HG02840 (cell line): ENCODE data around the gene EGFLAM.

Experiments used
- ATAC-seq: cut with Tn5 transposase; IDR thresholded peaks from one replicate; pipeline ENCODE4 v1.9.1; 2021; ENCODE audit warnings: mild to moderate bottlenecking, moderate library complexity, moderate number of reproducible peaks; ENCODE audit not compliant: unreplicated experiment, low FRiP score

The EGFLAM gene

DNA sequence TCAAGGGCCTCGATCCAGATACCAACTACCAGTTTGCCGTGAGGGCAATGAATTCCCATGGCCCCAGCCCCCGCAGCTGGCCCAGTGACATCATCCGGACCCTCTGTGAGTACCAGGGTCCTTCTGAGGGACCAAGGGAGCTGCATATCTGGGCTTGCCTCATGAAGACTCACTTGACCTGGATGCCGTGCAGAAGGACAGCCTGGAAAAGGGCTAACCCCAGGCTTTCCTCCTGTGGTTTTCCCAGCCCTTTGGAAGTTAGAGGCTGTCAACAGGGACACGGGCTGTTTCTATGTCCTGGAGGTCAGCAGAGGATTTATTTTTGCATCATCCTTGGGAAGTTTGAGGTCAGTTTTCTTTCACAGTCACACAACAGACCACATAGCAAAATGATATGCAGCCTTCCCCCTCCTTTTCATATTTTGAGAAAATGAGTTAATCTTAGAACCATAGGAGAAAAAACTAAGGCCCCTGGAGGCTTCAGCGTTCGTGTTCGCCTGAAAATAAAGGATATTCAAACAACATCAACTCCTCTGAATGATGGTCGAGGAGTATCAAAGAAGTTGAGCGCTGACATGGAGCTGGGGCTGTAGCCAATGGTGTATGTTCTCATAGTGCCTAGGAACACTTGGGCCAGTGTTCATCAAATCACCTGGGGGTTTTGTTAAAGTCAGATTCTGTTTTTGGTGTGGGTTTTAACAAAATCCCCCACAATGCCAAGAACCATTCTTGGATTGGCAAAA lies 112.2 kb downstream of the EGFLAM start:
- ATAC-seq, result no peak

DNA sequence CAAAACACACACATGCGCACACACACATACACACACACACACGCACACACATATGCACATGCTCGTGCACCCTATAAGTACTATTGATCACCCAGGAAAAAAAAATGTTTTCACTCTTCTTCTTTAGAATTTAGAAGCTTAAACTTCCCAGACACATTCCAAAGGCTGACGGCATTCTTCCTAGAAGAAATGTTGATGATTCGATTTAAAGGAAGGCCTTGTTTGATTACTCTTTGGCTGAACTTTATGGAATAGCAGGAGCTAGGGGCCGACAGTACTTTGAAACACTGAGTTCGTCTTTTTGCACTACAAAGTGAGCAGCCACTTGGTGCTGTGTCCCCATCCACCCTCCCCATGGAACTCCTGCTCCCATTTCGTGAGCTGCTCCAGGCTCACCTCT lies 113.2 kb downstream of the EGFLAM start:
- no peak for ATAC-seq

DNA sequence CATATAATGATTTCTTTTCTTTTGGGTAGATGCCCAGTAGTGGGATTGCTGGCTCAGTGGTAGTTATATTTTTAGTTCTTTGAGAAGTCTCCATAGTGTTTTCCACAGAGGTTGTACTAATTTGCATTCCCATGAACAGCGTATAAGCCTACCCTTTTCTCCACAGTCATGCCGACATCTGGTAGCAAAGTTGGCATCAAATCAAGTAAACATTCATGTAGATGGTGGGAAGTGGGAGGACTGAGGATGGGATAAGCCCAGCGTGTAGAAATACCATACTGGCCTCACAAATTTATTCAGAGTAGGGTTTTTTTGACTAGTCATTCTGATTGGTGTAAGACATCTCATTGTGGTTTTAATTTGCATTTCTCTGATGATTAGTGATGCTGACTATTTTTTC lies 115.4 kb downstream of the EGFLAM start:
- no peak for ATAC-seq

DNA sequence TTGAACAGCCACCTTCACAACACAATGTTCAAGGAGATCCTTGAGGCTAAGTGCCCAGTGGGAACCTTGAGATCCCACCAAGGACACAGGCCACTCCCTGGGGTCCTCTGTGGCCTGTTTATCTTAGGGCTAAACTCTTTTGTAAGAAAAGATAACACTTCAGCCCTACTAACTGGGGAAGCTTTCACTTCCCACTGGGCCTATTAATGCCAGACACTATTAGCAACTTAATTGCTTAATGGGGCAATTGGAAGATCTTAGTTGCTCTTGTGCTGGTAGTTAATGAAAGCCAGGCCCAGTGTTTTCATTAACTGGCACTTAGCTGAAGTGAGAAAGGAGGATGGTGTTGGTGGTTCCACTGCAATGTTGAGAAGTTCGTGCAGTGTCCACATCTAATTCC lies 117.1 kb downstream of the EGFLAM start:
- ATAC-seq, result no peak

DNA sequence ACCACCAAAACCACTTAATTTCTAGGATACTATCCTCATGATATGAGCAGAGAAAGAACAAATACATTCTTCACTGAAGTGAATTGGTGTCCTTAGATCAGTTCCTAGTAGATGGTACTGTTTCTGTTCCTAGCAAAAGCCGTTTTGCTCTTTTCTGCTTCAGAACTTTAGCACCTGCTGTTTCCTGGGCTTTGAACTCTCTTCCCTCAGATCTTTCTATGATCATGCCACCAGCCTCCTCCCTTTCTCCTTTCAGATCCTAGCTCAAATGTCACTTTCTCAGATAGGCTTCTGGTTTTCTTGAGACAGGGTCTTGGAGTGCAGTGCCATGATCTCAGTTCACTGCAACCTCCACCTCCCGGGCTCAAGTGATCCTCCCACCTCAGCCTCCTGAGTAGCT lies 118.0 kb downstream of the EGFLAM start:
- ATAC-seq, result no peak

DNA sequence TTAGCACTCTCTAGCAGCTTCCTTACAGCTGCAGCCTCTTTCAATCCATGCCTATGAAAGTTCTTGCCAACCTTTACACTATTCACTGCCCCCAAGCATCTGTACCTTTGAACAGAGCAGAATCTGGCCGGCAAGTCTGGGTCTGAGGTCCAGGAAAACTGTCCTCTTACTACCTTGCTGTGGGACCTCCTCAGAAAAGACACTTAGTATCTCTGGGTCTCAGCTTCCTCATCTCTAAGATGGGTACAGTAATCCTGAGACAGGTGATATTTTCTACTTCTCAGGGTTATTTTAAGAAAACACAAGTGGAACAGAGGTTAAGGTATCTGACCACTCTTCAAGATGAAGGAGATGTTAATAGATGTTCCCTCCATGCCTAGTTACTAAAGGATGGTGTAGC lies 120.2 kb downstream of the EGFLAM start:
- no peak for ATAC-seq

DNA sequence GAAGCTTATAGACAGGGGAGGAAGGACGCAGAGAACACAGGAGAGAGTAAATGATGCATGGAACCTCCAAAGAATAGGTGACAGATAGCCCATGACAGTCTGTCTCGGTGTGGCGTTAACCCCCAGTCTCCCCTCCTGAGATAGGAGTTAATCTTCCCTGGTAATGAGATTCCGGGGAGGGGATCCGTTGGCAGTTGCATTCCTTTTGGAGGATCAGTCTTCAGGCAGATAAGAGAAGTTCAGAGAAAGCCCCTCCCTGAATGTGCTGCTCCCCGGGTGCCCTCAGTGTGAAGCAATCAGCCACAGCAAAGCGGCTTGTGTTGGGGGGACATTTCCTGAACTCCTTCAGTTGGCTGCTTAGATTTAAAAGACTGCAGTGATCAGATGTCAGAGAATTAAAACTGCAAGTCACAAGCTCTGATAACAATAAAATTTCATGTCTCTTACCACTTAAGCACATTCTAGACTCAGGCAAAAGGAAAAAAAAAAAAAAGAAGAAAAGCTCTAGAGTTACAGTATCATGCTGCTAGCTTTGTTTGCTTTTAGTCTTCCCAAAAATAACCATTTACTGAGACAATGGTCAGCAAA lies 121.1 kb downstream of the EGFLAM start:
- no peak for ATAC-seq

DNA sequence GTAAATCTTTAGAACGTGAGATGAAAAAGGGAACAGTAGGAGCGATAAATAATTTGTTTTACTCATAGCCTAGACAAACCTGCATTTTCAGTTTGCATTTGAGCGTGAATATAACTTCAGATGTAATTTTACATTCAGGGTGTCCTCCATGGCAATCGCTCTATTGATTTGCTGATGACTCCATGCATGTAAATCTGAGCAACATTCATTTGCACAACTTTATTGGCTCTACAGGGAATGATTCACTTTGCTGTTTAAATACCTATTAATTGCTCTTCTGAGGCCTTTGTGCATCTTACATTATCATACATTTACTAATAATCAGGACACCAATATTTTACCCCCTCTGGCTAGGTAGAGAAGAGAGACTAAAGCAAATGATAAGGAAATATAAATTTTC lies 122.2 kb downstream of the EGFLAM start:
- no peak for ATAC-seq

DNA sequence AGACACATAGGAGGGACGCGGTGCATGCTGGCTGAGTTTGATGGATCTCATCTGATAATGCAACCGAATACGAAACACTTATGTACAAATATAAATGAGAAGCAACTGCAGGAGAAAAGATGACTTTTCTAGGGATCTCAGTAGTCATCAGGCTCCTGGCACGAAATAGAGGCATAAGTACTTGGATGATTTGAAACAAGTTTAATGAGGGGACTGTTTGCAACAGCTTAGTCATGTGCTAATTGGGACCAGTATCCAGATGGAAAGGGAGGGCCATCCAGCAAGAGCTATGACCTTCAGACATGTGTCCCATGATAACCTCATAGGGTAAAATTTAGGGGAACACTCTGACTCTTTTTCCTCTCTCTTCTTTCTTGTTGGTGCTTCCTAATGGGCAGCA lies 123.0 kb downstream of the EGFLAM start:
- ATAC-seq, result no peak

DNA sequence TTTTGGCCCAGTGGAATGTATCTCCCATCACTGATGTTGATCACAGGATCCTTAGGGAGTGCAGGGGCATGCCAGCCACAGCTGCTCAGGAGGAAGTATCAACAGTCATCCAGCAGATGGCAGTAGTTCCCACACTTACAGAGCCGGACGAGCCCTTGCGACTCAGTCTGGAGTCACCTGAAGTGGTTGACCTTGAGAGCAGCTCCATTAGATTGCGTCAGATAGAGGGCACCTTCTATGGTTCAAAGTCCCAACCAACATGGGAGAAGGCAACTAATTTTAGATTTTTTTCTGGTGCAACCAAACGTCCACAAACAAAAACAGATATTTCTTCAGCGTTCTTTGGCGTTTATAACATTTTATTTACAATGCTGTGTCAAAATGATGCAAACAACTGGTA lies 124.5 kb downstream of the EGFLAM start:
- peak; percentile 93 for ATAC-seq

DNA sequence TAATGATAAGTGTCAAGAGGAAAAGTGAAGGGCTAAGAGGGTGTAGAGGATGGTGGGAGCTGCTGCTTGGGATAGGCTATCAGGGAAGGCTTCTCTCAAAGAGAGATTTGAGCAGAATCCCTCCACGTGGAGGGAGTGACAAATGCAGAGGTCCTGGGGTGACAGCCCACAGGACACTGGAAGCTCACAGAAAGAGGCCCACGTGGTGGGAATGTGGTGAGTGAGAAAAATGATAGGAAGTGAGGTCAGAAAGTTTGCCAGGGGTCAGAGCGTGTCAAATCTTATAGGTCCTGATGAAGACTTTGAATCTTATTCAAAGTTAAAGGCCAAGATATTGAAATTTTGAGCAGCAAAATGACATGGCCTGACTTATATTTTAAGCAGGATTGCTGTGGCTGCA lies 125.3 kb downstream of the EGFLAM start:
- ATAC-seq, result no peak

DNA sequence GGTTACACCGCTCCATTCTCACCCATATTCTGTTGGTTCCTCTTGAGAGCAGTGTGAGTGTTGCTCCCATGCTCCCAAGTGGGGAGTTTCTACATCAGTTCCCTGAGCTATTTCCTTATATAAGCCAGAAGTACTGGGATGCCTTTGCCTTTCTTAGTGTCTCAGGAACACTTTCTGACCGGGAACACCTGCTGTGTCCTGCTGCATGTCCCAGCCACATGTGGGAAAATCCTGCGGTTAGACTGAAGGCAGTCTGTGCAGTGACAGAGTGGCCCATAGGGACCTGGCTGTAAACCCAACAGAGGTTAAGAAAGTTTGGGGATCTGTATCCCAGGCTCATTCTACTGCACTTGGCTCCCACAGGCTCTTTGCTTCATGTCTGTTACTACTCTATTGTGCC lies 126.0 kb downstream of the EGFLAM start:
- ATAC-seq, result no peak

DNA sequence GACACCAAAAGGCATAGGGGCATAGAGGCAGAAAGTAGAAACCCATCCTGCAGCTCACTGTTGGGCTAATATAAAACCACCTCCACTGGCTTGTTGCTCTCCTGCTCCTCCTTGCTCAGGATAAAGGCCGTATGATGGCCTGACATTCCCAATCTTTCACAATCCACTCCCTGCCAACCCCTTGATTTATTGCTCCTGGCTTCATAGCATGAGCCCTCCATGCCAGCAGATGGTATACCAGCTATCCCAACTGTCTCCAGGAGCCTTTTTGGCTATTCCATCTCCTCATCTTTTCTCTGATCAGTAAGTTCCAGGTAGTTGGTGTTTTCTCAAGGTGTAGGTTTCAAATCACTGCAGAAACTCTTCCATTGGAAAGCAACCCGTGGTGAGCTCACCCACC lies 128.8 kb downstream of the EGFLAM start:
- ATAC-seq, result no peak

DNA sequence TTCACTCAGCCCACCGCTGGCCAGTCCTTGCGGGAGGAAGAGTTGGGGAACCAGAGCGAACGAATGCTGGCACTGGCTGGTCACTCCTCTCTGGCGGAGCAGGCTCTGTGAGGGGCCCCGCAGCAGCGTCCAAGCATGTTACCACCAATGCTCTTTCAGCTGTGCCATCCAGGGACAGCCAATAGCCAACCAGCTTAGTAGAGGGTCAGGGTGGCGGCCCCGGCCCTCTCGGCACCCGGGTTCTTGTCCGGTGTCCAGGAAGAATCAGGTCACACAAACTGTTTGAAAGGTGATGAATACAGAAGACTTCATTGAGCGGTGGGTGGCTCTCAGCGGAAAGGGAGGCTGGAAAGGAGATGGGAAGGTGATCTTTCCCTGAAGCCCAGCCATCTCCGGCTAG lies 135.3 kb downstream of the EGFLAM start:
- no peak for ATAC-seq

DNA sequence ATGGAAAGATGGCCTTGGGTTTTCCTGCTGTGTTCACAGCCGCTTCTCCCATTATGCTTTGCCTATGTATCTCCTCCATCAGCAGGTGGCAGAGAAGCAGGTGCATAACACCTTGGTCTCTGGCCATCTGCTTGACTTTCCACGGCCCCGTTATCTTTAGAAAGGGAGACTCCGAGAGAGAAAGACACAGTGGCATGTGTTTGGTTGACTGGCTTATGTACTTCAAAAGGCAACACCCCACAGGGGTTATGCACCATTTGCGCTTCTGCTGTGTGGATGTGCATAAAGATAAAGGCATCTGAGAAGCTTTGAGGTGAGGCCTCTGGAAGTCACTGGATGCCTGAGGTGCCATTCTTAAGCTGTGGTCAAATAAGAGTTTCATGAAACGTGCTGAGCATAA lies 138.4 kb downstream of the EGFLAM start:
- ATAC-seq, result no peak

DNA sequence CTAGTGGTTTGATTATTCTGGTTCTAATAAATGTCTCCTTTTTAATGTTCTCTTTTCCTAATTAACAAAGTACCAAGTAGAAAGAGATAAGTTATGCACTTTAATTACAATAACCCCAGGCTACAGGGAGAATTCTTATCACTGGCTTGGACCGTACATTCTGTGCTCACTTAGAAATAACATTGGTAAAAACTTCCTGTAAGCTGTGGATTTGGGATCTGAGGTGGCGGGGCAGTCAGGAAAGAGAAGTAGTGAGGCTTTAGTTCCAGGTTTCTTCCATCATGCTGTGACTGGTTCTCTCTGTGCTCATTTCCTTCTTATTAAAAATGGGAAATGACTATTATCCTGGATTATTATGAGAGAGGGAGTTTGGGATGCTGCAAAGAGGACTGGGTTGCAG lies 142.0 kb downstream of the EGFLAM start:
- no peak for ATAC-seq

DNA sequence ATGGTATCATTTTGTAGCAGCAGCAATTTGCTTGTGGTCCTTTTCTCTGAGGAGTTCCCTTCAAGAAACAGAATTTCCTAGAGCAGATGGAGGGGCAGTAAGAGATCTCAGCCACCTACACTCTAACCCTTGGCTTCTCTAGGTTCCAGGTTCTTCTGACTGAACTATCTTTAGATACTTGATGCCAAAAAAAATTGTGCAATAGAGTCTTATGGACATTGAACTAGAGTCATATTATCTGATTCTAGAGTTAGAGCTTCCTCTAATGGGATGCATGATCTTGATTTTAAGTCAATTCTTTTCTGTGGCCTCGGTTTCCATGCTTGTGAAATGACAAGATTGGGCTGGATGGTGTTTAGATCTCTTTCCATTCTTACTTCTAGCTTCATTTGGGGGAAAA lies 142.8 kb downstream of the EGFLAM start:
- ATAC-seq, result no peak

DNA sequence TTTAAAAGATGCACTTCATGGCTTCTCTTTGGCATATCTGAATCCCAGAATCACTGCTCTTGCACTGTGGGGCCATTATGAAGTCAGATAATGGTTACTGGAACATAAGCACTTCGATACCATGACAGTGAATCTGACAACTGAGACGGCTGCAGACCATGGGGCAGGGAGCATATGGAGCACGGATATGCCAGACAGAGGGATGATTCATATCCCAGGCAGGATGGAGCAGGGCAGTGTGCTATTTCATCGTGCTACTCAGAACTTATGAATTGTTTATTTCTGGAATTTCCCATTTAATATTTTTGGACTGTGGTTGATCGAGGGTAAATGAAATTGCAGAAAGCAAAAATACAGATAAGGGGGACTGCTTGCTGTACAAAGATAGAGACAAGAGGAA lies 145.0 kb downstream of the EGFLAM start:
- no peak for ATAC-seq

DNA sequence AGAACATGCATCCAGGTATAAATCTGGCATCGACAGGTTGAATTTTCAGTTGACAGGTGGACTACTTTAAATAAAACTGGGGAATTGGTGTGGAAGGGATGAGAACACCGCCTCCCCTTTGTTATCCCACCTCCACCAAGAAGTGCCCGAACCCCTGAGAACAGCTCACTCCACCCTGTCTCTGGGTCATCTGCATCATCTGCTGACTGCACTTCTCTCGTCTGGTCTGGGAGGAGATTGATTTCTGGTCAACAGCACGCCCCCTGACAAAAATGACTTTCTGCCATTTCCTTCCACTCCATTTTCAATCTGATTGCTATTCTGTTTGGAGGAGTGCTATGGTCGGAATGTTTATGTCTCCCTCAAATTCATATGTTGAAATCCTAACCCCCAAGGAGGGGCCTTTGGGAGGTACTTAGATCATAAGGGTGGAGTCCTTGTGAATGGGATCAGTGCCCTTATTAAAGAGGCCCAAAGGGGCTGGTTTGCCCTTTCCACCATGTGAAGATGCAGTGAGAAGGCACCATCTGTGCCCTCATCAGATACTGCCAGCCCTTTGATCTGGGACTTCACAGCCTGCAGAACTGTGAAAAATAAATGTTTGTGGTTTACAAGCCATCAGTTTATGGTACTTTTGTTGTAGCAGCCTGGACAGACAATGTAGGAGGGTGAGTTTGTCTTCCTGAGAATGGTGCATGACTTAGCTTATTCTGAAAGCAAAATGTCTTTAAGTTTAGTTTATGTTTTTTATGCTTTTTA lies 145.7 kb downstream of the EGFLAM start:
- ATAC-seq, result no peak

DNA sequence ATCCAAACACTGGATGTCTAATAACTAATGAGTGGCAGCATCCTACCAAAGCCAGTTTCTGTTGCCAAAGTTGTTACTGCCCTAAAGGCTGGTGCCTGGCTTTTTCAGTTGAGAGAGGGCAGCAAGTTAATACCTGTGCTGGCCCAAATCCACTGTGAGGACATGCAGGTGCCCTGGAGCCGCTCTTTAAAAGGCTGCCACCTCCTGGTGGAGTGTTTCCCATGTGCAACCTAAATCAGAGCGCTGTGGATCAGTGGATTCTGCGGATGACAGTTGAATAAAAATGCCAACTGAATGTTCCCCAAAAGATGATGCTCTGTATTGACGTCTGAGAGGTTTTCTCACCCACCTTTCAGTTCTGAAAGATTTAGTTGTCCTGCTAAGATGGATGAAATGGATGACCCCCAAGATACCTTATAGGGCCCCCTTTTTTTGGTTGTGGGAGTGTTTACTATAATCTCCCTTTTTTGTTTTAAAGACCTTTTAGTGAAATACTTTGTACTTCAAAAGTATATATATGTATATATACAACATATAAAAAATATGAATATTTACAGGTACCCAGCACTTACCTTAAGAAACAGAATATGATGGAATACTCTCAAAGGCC lies 146.4 kb downstream of the EGFLAM start:
- ATAC-seq, result no peak

DNA sequence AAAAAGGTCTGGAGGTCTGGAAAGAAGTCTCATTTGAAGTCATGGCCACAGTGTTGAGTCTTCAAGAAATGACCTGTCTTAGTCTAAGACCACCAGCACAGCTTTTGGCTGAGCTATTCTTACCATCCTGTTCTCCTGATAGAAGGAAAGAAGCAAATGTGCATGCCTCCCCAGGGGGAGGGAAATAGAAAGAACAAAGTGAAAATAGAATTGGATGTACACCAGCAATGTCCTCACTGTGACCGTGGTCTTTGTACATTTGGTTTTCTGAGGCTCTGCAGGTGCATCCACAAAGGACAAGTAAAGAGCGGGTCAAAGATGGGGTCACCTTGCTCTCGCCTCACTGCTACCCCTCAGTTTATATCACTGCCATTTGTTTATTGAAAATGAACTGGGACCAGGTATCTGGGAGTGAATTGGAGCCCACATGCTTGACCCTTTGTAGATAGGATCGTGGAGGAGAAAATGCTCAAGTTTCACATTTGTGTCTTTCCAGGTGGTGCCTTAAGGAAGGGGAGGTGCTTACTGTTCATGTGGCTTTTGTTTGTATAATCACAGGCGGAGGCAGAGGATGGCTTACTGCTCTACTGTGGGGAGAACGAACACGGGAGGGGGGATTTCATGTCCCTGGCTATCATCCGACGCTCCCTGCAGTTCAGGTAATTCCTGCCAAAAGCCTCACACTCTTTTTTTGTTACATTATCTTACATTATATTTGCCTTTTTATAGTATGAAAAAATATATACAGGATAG lies 150.3 kb downstream of the EGFLAM start:
- ATAC-seq, result no peak
